ENCODE data around the gene C1QL1. TPM values are rescaled to one million over a fixed set of nuclear protein-coding genes. Genes with fewer than 3 reads are reported as not detected.

C1QL1 gene
- total RNA-seq, 1 donor from 2014 or later, result 1.6 TPM

DNA sequence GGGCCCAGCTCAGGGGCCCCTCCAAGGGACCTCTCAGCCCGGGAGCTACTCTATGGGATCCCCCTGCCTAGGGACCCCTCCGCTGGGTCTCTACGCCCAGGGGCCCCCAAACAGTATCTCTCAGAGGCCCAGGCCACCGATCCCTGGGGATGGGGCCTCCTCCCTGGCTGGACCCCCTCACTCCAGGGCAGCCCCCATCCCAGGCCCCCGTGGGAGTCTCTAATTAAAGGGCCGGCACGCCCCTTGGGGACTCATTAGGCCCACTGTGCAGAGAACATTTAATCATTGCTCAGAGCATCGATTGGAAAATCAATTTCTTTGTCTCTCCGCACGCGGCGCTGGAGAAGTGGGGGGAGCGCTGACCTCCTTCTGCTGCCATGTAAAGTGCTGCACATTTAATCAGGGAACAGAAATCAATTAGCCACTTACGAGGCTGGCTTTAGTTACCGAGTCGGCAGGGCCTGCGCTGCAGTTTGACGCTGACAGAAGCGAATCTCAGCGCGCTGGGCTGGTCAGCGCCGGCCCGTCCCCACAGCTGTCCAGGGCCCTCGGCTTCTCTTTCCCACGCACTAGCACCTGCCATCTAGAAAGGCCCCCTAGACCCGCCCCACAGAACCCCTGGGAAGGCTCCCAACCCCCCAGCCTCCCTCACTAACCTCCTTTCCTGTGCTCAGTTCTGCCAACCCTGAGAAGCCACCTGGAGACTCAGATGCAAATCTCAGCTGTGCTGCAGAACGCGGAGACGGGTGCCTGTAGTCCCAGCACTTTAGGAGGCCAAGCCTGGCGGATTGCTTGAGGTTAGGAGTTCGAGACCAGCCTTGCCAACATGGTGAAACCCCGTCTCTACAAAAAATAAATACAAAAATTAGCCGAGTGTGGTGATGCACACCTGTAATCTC, 20.2 kb upstream of the C1QL1 start:
- no peak for DNase-seq (ENCODE audit: low spot score)
- no peaks in the 10 kb centered on the region for H3K36me3 Mint-ChIP-seq (ENCODE audit: low read depth)
- TF ChIP-seq, protein P1, sequence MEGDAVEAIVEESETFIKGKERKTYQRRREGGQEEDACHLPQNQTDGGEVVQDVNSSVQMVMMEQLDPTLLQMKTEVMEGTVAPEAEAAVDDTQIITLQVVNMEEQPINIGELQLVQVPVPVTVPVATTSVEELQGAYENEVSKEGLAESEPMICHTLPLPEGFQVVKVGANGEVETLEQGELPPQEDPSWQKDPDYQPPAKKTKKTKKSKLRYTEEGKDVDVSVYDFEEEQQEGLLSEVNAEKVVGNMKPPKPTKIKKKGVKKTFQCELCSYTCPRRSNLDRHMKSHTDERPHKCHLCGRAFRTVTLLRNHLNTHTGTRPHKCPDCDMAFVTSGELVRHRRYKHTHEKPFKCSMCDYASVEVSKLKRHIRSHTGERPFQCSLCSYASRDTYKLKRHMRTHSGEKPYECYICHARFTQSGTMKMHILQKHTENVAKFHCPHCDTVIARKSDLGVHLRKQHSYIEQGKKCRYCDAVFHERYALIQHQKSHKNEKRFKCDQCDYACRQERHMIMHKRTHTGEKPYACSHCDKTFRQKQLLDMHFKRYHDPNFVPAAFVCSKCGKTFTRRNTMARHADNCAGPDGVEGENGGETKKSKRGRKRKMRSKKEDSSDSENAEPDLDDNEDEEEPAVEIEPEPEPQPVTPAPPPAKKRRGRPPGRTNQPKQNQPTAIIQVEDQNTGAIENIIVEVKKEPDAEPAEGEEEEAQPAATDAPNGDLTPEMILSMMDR (IDR thresholded peaks at IDR 0.05), result no peak
- H3K4me3 Mint-ChIP-seq (ENCODE audit: unreplicated experiment), result no peak overlapping the region
- no peak overlapping the region for H3K27ac Mint-ChIP-seq (ENCODE audit: unreplicated experiment)
- H3K9me3 Mint-ChIP-seq (ENCODE audit: low read depth), result no peaks in the 10 kb centered on the region
- peaks cover 7% of the 10 kb centered on the region for H3K4me1 Mint-ChIP-seq (ENCODE audit: low read depth)
- no peaks in the 10 kb centered on the region for H3K27me3 Mint-ChIP-seq (ENCODE audit: low read depth)

DNA sequence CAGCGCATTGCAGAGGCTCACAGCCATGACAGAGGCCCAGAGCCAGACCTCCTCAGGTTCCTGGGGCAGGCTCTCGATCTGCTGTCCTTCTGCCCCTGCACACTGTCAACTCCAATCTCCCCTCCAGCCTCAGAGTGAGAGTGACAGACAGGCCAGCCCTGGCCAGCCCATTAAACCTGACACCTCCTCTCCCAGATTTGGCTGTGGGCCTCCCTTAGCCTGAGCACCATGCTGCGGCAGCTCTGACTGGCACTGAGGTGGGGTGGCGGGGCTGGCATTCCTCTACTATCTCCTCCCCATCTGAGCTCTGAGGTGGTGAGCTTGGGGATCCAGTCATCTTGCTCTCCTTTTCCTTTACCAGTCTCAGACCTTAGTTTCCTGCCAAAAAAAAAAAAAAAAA, 15.5 kb upstream of the C1QL1 start:
- Mint-ChIP-seq H3K4me1 (ENCODE audit: low read depth) (peaks cover 7% of the 10 kb centered on the region), H3K9me3 (ENCODE audit: low read depth) (no peaks in the 10 kb centered on the region), H3K27me3 (ENCODE audit: low read depth) (peaks cover 2% of the 10 kb centered on the region), H3K36me3 (ENCODE audit: low read depth) (no peaks in the 10 kb centered on the region), H3K27ac (ENCODE audit: unreplicated experiment) (no peak overlapping the region), H3K4me3 (ENCODE audit: unreplicated experiment) (no peak overlapping the region)
- TF ChIP-seq, protein P1 (IDR thresholded peaks at IDR 0.05), result no peak
- DNase-seq (ENCODE audit: low spot score), result no peak

GRCh38 chr17:44982113-44982702, 14.1 kb upstream of the C1QL1 start:
- Mint-ChIP-seq H3K27me3 (ENCODE audit: low read depth) (peaks cover 8% of the 10 kb centered on the region), H3K27ac (ENCODE audit: unreplicated experiment) (no peak overlapping the region), H3K36me3 (ENCODE audit: low read depth) (no peaks in the 10 kb centered on the region), H3K9me3 (ENCODE audit: low read depth) (no peaks in the 10 kb centered on the region), H3K4me3 (ENCODE audit: unreplicated experiment) (no peak overlapping the region), H3K4me1 (ENCODE audit: low read depth) (peaks cover 4% of the 10 kb centered on the region)
- TF ChIP-seq, protein P1 (IDR thresholded peaks at IDR 0.05), result no peak
- DNase-seq (ENCODE audit: low spot score), result no peak

DNA sequence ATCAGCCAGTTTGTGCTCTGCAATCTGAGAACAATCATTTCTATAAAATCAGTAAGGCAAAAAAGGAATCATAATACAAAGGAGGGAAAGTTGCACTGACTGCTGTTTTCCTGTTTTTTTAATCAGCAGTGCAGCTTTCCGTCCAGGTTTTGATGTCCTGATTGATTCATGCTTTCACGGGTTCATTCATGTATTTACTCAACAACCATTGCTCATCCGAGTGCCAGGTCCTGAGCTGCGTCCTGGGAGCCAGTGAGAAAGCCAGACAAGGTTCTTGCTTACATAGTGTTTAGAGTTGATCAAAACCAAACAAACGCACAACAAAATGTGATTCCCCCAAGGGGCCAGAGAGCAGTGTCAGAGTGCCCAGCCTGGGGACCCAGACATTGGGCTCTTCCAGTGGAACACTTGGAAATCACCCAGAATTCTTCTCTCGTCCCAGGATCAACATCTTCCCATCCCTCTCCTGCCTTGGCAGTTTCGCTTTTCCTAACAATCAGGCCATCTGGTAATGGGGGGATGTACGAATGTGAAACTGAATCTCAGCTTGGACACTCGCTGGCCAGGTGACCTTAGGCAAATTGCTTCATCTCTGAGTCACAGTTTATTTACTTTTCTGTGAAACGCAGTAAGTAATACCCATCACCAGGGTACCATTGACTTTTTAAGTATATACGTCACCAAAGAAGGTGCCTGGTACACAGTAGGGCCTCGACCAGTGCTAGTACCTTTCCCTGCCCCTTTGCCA, 13.3 kb upstream of the C1QL1 start:
- Mint-ChIP-seq H3K27me3 (ENCODE audit: low read depth) (peaks cover 8% of the 10 kb centered on the region), H3K4me1 (ENCODE audit: low read depth) (peaks cover 3% of the 10 kb centered on the region), H3K9me3 (ENCODE audit: low read depth) (no peaks in the 10 kb centered on the region), H3K4me3 (ENCODE audit: unreplicated experiment) (no peak overlapping the region), H3K36me3 (ENCODE audit: low read depth) (no peaks in the 10 kb centered on the region), H3K27ac (ENCODE audit: unreplicated experiment) (no peak overlapping the region)
- no peak for DNase-seq (ENCODE audit: low spot score)
- TF ChIP-seq, protein P1 (IDR thresholded peaks at IDR 0.05), result no peak

DNA sequence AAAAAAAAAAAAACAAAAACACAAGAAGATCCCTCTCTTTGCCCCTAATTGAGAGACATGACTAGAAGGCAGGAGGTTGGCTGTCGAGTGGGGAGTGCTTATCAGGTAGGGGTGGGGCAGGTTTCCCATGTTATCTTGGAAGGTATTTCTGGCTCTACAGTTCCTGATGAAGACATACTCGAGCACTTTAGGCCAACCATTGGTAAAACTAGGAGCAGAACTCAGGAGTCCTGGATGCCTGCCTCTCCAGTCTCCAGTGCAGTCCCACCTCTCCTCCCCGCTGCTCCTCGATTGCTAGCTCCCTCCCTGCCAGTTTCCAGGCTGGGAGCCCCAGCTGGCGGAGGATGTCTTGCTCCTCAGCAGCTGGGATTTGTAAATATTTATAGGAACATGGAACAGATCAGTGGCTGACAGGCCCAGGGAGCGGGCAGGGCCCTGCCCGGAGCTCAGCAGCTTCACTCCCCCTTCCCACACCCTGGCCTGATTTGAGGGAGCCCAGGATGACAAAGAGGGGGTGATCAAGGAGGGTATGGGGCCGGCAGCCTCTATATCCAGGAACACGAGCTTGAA, 11.4 kb upstream of the C1QL1 start:
- Mint-ChIP-seq H3K36me3 (ENCODE audit: low read depth) (no peaks in the 10 kb centered on the region), H3K9me3 (ENCODE audit: low read depth) (no peaks in the 10 kb centered on the region), H3K4me1 (ENCODE audit: low read depth) (peaks cover 3% of the 10 kb centered on the region), H3K27ac (ENCODE audit: unreplicated experiment) (no peak overlapping the region), H3K27me3 (ENCODE audit: low read depth) (peaks cover 12% of the 10 kb centered on the region), H3K4me3 (ENCODE audit: unreplicated experiment) (no peak overlapping the region)
- TF ChIP-seq, protein P1 (IDR thresholded peaks at IDR 0.05), result no peak
- no peak for DNase-seq (ENCODE audit: low spot score)
